HG03060 (cell line): ENCODE results near the gene MAGIX.
"Not testable (repeated sequence)": the region's sequence is repeated elsewhere in the genome, so short reads cannot be mapped to it uniquely, and the experiment has no call there.

ENCODE experiments used
- ATAC-seq: cut with Tn5 transposase; IDR thresholded peaks from one replicate; pipeline ENCODE4 v1.9.1; 2021; ENCODE audit warnings: low read depth, moderate number of reproducible peaks; ENCODE audit not compliant: unreplicated experiment

Gene MAGIX

DNA sequence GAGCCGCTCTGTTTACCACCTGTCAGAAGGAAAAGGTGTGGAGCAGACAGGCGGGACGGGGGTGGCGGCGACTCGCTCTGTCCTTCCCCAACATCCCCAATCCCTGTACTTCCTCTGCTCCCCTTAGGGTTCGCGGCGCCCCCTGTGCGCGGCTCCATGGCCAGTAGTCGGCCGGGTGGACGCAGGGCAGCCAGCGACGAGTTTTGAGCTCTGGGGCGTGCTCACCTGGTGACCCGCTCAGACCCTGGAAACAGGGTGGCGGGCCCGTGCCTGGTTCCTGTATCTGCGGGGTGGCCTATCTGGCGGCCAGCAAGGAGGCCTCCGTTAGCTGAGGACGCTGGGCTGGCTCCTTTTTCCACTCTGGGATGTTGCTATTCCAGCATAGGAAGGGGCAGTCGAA, 5.4 kb upstream of the MAGIX start:
- no peak for ATAC-seq

DNA sequence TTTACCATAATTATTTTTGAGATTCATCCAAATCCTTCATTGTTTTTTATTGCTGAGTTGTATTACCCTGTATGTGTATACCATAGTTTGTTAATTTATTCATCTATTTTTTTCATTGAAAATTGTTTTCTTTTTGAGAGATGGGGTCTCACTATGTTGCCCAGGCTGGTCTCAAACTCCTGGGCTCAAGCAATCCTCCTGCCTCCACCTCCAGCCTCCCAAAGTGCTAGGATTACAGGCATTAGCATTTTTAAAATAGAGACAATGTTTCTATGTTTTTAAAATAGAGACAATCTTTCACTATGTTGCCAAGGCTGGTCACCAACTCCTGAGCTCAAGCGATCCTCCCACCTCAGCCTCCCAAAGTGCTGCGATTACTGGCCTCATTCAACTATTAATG, 1.6 kb upstream of the MAGIX start:
- ATAC-seq = no peak

DNA sequence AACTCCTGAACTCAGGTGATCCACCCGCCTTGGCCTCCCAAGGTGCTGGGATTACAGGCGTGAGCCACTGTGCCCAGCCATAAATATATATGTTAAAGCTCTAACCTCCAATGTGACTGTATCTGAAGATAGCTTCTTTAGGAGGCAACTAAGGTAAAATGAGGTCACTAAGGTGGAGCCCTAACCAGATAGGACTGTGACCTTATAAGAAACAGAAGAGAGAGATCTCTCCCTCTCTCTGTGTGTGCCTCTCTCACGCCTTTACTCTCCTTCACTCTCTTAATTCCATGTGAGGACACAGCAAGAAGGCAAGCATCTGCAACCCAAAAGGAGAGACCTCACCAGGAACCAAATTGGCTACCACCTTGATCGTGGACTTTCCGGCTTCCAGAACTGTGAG, 926 bp upstream of the MAGIX start:
- no peak for ATAC-seq

DNA sequence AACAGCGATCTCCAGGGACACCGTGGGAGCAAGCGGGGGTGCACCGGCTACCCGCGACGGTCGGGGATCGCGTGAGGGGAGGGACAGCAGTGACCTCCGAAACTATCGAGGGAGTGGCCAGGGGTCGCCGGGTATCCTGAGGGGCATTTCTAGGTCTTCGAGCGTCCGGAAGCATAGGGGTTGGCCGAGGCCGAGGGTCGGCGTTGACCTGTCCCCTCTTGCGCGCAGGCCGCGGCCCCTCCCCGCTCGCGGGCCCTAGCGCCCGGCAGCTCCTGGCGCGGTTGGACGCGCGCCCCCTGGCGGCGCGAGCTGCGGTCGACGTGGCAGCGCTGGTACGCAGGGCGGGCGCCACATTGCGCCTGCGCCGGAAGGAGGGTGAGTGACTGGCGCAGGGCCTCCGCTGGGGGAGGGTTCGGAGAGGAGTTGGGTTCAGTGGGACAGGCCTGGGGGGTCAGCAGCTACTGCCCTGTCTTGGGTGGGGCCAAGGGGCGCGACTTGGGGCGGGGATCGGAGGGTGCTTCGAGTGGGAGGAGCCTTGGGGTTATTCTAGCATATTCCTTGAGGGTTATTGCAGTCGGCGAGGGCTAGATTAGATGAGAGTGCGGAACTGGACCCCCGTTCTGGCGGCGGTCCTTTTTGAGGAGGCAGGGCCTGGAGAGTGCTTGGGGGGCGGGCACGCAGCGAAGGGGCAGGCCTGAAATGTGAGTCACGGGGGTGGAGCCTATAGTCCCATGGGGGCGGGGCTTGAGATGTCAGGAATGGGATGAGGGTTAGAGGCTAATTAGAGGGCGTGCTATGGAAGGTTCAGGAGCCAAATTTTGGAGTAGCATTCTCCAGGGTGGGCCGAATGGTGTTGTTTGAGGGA, 1.2 kb downstream of the MAGIX start:
- no peak for ATAC-seq

DNA sequence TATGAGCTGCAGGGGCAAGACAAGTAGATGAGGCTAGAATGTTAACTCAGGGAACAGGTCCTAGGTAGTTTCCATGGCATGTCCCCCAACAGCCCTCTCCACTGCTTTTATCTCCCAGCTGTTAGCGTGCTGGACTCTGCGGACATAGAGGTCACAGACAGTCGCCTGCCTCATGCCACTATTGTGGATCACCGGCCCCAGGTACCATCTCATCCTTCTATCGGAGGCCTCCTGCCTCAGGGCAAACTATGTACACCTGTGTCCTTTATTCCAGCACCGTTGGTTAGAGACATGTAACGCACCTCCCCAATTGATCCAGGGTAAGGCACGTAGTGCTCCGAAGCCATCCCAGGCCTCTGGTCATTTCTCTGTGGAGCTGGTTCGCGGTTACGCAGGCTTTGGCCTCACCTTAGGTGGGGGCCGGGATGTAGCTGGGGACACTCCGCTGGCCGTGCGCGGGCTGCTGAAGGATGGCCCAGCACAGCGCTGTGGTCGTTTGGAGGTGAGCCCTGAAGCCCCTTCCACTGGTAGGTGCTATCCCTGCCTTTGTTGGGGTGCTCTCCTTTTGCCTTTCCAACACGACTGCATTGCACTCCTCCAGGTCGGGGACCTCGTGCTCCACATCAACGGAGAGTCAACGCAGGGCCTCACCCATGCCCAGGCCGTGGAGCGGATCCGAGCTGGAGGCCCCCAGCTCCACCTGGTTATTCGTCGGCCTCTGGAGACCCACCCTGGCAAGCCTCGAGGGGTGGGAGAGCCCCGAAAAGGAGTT, 2.2 kb downstream of the MAGIX start:
- no peak for ATAC-seq

- ATAC-seq = no peak
Measured at GRCh38 chrX:49165901-49166881, 3.6 kb downstream of the MAGIX start.

DNA sequence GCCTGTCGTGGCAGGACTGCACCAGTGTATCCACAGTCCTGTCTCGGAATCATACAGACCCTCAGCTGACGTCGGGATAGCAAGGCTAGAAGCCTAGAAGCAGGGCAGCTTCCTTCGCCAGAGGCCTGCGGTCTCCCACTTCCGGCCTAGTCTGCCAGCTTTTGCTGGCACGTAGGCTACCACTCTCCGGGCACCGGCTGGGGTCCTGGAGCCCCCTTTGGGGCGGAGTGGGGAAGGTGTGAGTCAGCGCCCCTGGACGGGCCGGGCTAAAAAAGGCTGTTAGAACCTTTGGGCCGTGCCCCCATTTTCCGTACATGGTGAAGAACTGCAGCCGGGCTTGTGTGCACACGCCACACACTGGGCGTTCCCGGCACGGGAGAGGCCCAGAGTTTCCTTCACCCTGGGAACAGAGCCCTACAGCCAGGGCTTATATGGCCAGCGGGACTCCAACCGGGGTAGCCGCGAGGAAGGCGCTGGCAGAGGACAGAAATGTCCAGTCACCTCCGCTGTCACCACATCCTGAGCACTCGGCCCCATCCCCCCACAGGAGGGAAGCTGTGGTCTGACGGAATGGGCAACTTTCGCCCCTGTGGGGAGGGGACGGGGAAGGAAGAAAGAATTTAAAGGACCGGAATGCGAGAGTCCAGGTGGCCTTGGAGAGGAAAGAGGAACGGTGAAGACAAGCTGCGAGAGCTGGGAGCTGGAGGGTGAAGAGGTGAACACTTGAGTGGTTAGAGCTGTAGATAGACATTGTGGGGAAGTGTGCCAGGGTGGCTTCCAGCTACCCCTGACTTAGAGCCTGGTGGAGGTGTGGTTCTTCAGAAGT, 4.6 kb downstream of the MAGIX start:
- ATAC-seq = no peak

GRCh38 chrX:49167740-49168108, 5.2 kb downstream of the MAGIX start:
- ATAC-seq = no peak

DNA sequence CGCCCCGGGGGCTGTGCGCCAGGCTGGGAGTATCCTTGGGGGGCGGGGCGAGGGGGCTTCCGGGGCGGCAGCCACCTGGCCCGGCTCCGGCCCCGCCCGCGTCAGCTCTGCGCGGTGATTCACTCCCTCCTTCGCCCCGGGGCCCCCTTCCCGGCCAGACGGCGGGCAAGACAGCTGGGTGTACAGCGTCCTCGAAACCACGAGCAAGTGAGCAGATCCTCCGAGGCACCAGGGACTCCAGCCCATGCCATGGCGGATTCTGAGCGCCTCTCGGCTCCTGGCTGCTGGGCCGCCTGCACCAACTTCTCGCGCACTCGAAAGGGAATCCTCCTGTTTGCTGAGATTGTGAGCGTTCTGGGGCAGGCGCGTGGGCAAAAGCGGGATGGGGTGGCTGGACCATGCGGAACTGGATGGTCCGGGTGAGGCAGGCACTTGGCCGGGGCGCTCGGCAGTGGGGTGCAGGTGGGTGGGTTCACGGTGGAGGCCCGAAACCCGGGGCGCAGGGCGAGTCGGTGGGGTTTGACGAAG, 9.3 kb downstream of the MAGIX start, which contains the start of gene PLP2:
Gene PLP2, plus strand, starts transcription at position 147 of the 528 bp plus-strand sequence. Its CDS starts 103 bp downstream, at position 250.
- ATAC-seq = no peak

GRCh38 chrX:49172280-49172780, 9.8 kb downstream of the MAGIX start:
- no peak for ATAC-seq

DNA sequence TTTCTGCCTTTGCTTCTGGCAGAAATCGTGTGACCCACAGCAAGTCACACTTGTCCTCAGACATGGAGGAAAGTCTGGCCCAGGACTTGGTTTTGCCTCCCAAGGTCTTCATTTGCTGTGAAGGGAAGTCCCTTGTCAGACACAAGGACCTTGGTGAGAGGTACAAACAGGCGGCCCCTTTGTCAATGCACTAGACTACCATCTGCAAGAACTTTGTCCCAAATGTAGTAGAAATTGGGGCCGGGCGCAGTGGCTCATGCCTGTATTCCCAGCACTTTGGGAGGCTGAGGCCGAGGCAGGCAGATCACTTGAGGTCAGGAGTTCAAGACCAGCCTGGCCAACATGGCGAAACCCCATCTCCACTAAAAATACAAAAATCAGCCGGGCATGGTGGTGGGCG, 11.0 kb downstream of the MAGIX start:
- ATAC-seq = not testable (repeated sequence)

DNA sequence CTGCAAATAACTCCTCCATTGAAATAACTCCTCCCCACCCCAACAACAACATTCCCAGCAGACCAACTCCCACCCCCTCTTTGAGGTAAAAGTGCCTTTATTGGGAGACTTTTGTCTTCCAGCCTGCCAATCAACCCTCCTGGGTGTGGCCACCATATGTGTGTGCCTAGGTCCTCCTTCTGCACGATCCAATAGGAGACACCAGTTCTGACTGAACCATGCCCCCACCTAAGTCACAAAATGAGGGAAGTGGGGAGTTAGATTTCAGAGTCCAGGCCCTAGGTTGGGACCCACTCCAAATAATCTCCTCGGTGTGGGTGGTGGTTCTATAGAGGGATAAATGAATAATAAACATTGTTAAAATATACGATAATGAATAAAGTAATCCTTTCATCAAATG, 12.2 kb downstream of the MAGIX start:
- no peak for ATAC-seq

DNA sequence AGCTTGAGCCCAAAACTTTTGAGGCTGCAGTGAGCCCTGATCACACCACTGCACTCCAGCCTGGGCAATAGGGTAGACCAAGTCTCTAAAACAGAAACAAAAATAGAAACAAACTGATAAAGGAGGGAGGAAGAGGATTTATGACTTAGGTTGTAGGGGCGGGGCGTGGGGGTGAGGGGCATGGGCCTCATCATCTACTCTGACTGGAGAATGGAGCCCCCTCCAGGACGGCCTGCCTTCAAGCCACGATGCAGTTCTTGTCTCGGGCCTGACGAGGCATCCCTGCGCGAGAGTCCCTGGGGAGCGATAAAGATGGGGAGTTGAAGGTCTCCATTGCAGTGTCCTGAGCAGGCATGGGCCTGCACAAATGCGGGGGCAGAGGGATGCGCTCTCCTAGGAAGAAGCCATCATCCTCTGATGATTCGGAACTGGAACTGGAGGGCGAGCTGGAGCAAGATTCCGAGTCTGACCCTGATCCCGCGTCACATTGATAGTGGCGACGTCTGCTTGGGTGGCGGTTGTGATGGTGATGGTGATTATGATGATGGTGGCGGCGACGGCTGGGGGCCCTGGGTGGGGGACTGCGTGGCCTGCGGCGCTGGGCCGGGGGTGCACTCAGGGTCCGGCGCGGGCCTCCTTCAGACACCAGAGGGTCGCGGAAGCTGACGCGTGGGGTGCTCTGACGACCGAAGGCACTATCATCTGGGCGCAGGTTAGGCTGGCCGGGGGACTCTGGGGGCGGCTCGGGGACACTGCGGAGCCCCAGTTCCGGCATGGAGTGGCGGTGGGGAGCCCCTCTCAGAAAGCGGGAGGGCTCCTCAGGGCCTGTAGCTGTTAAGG, 13.1 kb downstream of the MAGIX start:
- no peak for ATAC-seq

GRCh38 chrX:49176421-49177326, 14.1 kb downstream of the MAGIX start:
- no peak for ATAC-seq

- no peak for ATAC-seq
Measured at GRCh38 chrX:49177338-49177833, 14.8 kb downstream of the MAGIX start.

DNA sequence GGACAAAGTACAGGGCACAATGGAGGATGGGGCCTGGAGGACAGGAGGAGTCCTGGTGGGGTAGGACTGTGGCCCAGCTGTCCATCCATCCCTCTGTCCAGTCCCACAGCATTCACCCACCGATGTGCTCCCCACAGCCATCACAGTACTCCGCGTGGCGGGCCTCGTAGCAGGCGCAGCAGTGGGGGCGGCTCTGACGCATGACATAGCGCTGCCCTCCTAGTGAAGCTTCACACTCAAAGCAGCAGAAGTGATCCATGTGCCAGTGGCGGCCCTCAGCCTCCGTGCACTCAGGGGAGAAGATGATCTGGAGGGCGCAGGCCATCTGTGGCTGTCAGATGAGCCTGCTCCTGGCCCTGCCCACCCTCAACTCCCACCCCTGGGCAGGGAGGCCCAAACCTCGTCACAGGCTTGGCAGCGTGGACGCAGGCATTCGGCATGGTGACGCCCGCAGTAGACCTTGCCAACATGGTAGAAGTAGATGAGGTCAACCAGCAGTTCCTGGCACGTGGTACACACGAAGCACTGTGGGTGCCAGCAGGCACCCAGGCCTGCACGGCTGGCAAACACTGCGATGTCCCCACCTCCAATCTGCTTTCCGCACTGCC, 15.4 kb downstream of the MAGIX start:
- no peak for ATAC-seq

DNA sequence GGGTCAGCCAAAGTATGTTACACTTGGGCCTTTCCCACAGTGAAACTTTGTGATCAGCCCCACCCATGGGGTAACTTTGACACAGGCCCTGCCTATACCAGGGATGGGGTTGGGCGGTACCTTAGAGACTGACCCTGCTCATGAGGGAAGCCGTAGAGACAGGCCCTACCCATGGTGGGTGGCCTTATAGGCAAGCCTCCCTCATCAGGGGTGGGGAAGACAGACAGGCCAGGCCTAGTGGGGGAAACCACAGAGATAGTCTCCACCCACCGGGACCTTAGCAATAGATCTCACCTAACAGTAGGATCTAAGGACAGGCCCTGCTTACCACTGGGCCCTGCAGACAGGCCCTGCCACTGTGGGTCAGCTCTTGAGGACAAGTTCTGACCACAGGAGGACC, 16.0 kb downstream of the MAGIX start:
- no peak for ATAC-seq
